Hepatocyte (in vitro differentiated cells): ENCODE results near the gene DNMT1. TPM values are rescaled to one million over a fixed set of nuclear protein-coding genes. Genes with fewer than 3 reads are reported as not detected.

Experiments
- DNase-seq: peaks from one replicate; pipeline ENCODE4 v3.0.0-alpha.2; 2016; ENCODE audit warnings: low spot score
- H2AFZ ChIP-seq: fragments of 200-600 bp; sonication (generic); 2 replicates; pipeline ENCODE4 v1.6.0; 2016; ENCODE audit warnings: antibody characterized with exemption, mild to moderate bottlenecking
- H3K27ac ChIP-seq: fragments of 200-600 bp; sonication (generic); 2 replicates; pipeline ENCODE4 v1.5.1; 2016; ENCODE audit warnings: mild to moderate bottlenecking
- H3K27me3 ChIP-seq: fragments of 200-600 bp; sonication (generic); 2 replicates; pipeline ENCODE4 v1.6.1; 2016
- H3K36me3 ChIP-seq: fragments of 200-600 bp; sonication (generic); replicated peaks from 2 replicates; pipeline ENCODE4 v1.5.1; 2016; ENCODE audit warnings: low read depth; ENCODE audit not compliant: insufficient read depth
- H3K4me1 ChIP-seq: fragments of 200-600 bp; sonication (generic); 2 replicates; pipeline ENCODE4 v1.5.1; 2016; ENCODE audit warnings: mild to moderate bottlenecking, moderate library complexity; ENCODE audit not compliant: insufficient read depth
- H3K4me2 ChIP-seq: fragments of 200-600 bp; sonication (generic); 2 replicates; pipeline ENCODE4 v1.6.0; 2016
- H3K4me3 ChIP-seq: fragments of 200-600 bp; sonication (generic); 2 replicates; pipeline ENCODE4 v1.5.1; 2016; ENCODE audit warnings: mild to moderate bottlenecking
- H3K79me2 ChIP-seq: fragments of 200-600 bp; sonication (generic); 2 replicates; pipeline ENCODE4 v1.6.0; 2017; ENCODE audit warnings: mild to moderate bottlenecking
- H3K9me2 ChIP-seq: fragments of 200-600 bp; sonication (generic); replicated peaks from 2 replicates; pipeline ENCODE4 v1.6.0; 2017; ENCODE audit warnings: mild to moderate bottlenecking; ENCODE audit not compliant: insufficient read depth
- H3K9me3 ChIP-seq: fragments of 200-600 bp; sonication (generic); 2 replicates; pipeline ENCODE4 v1.5.1; 2016; ENCODE audit warnings: low read depth, mild to moderate bottlenecking
- H4K20me1 ChIP-seq: fragments of 200-600 bp; sonication (generic); 2 replicates; pipeline ENCODE4 v1.6.0; 2016; ENCODE audit warnings: mild to moderate bottlenecking; ENCODE audit not compliant: insufficient read depth, poor library complexity, severe bottlenecking
- EZH2 ChIP-seq: fragments of 200-600 bp; sonication (generic); IDR thresholded peaks from 2 replicates; pipeline ENCODE4 v1.6.1; 2016; ENCODE audit warnings: antibody characterized with exemption, mild to moderate bottlenecking, borderline replicate concordance
- EZH2phosphoT487 ChIP-seq: fragments of 200-600 bp; sonication (generic); IDR thresholded peaks from one replicate; pipeline ENCODE4 v1.6.1; 2018; ENCODE audit warnings: antibody characterized with exemption, mild to moderate bottlenecking, low read depth, moderate library complexity; ENCODE audit not compliant: unreplicated experiment, severe bottlenecking
- WGBS: methylation state at CpG from one replicate; pipeline ENCODE4 v1.1.6; 2016; ENCODE audit warnings: low lambda C conversion rate; ENCODE audit errors: missing lambda C conversion rate; 5-methylcytosine and 5-hydroxymethylcytosine counted together
- polyA plus RNA-seq: library from polyadenylated mRNA; unstranded; fragments of >200 nt; fragmentation: Nextera tagmentation; extraction: Ambion mirVana; gene quantifications from 2 replicates; pipeline ENCODE4 v1.2.1, GENCODE V29; 2016
- total RNA-seq: library from RNA; depleted of rRNA; stranded (reverse); fragments of >200 nt; gene quantifications from 2 replicates; pipeline ENCODE4 v1.2.3, GENCODE V29; 2014
- TF ChIP-seq, protein P1 (sequence below): fragments of 200-600 bp; sonication (generic); IDR thresholded peaks from 2 replicates; pipeline ENCODE4 v1.5.1; 2016; ENCODE audit warnings: antibody characterized with exemption, mild to moderate bottlenecking; ENCODE audit not compliant: poor library complexity

The DNMT1 gene
- total and polyA plus RNA-seq, 2 experiments from 2014 or later: 55.2 to 63.5 TPM

- Histone ChIP-seq H3K4me2 (no peak overlapping the region), H4K20me1 (no peaks in the 10 kb centered on the region), H3K4me1 (no peaks in the 10 kb centered on the region), H3K9me3 (no peaks in the 10 kb centered on the region), H3K27me3 (no peaks in the 10 kb centered on the region), H3K27ac (no peak overlapping the region), H2AFZ (no peak overlapping the region), H3K79me2 (no peaks in the 10 kb centered on the region), H3K9me2 (no peaks in the 10 kb centered on the region), H3K36me3 (no peaks in the 10 kb centered on the region), H3K4me3 (no peak overlapping the region)
- no peak for DNase-seq
- 97% methylated on average over 8 of the region's 8 CpGs for WGBS
- TF ChIP-seq, protein P1, sequence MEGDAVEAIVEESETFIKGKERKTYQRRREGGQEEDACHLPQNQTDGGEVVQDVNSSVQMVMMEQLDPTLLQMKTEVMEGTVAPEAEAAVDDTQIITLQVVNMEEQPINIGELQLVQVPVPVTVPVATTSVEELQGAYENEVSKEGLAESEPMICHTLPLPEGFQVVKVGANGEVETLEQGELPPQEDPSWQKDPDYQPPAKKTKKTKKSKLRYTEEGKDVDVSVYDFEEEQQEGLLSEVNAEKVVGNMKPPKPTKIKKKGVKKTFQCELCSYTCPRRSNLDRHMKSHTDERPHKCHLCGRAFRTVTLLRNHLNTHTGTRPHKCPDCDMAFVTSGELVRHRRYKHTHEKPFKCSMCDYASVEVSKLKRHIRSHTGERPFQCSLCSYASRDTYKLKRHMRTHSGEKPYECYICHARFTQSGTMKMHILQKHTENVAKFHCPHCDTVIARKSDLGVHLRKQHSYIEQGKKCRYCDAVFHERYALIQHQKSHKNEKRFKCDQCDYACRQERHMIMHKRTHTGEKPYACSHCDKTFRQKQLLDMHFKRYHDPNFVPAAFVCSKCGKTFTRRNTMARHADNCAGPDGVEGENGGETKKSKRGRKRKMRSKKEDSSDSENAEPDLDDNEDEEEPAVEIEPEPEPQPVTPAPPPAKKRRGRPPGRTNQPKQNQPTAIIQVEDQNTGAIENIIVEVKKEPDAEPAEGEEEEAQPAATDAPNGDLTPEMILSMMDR: no peak
- TF ChIP-seq EZH2 (no peak), EZH2phosphoT487 (no peak)
Measured at GRCh38 chr19:10158071-10158470, 36.7 kb downstream of the DNMT1 start.

GRCh38 chr19:10155839-10156238, 38.9 kb downstream of the DNMT1 start:
- no peak overlapping the region for H2AFZ ChIP-seq
- no peak overlapping the region for H3K4me3 ChIP-seq
- H3K9me2 ChIP-seq: no peaks in the 10 kb centered on the region
- no peak for DNase-seq
- H4K20me1 ChIP-seq: no peaks in the 10 kb centered on the region
- TF ChIP-seq, protein P1: no peak
- no peak for TF ChIP-seq EZH2
- TF ChIP-seq EZH2phosphoT487: no peak
- no peaks in the 10 kb centered on the region for H3K36me3 ChIP-seq
- H3K4me2 ChIP-seq: no peak overlapping the region
- H3K9me3 ChIP-seq: no peaks in the 10 kb centered on the region
- H3K79me2 ChIP-seq: no peaks in the 10 kb centered on the region
- no peaks in the 10 kb centered on the region for H3K4me1 ChIP-seq
- H3K27ac ChIP-seq: no peak overlapping the region
- 96% methylated on average over 4 of the region's 4 CpGs for WGBS
- no peaks in the 10 kb centered on the region for H3K27me3 ChIP-seq

DNA sequence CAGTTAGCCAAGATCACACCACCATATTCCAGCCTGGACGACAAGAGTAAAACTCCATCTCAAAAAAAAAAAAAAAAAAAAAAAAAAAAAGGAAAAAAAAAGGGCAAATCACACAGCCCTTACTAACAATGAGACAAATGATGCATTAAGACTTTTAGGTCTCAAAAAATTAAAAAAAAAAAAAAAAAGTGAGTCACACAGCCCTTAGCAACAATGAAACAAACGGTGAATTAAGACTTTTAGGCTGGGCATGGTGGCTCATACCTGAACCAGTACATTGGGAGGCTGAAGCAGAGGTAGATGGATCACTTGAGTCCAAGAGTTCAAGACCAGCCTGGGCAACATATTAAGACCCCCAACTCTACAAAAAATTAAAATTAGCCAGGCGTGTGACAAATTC, 42.7 kb downstream of the DNMT1 start:
- DNase-seq: no peak
- H3K27me3 ChIP-seq: no peaks in the 10 kb centered on the region
- H3K36me3 ChIP-seq: no peaks in the 10 kb centered on the region
- H3K4me2 ChIP-seq: no peak overlapping the region
- no peaks in the 10 kb centered on the region for H3K9me2 ChIP-seq
- no peaks in the 10 kb centered on the region for H3K9me3 ChIP-seq
- H3K4me1 ChIP-seq: no peaks in the 10 kb centered on the region
- no peaks in the 10 kb centered on the region for H3K79me2 ChIP-seq
- WGBS: 96% methylated on average over 3 of the region's 3 CpGs
- no peak overlapping the region for H3K27ac ChIP-seq
- TF ChIP-seq EZH2phosphoT487 (no peak), EZH2 (no peak)
- TF ChIP-seq, protein P1: no peak
- H4K20me1 ChIP-seq: no peaks in the 10 kb centered on the region
- no peak overlapping the region for H2AFZ ChIP-seq
- H3K4me3 ChIP-seq: no peak overlapping the region

DNA sequence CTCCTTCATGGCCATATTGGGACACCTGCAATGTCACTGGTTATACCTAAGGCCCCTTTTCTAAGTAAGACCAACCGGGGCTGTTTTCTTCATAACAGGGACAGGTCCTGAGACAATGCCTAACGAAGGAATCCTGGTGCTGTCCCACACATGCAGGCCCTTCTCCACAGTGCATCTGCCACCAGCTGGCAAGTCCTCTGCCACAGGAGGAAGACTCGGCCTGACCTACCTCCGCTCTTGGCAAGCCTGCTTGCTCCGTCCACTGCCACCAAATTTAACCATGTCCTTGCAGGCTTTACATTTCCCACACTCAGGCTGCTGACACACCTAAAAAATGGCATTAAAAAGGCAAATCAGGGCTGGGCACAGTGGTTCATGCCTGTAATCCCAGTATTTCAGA, 43.2 kb downstream of the DNMT1 start:
- Histone ChIP-seq H3K4me2 (no peak overlapping the region), H3K27ac (no peak overlapping the region), H3K36me3 (no peaks in the 10 kb centered on the region), H4K20me1 (no peaks in the 10 kb centered on the region), H3K27me3 (no peaks in the 10 kb centered on the region), H2AFZ (no peak overlapping the region), H3K4me1 (no peaks in the 10 kb centered on the region), H3K4me3 (no peak overlapping the region), H3K9me3 (no peaks in the 10 kb centered on the region), H3K79me2 (no peaks in the 10 kb centered on the region), H3K9me2 (no peaks in the 10 kb centered on the region)
- 94% methylated on average over 5 of the region's 5 CpGs for WGBS
- TF ChIP-seq, protein P1: no peak
- TF ChIP-seq EZH2phosphoT487 (no peak), EZH2 (no peak)
- no peak for DNase-seq
